Peyer's patch (tissue), 4 donors: ENCODE results near the gene DMP1. TPM values are rescaled to one million over a fixed set of nuclear protein-coding genes. Genes with fewer than 3 reads are reported as not detected.
"Not testable (repeated sequence)": the region's sequence is repeated elsewhere in the genome, so short reads cannot be mapped to it uniquely, and the experiment has no call there.

Experiments used
- DNase-seq, 3 donors: peaks; one replicate each; pipeline ENCODE4 v3.0.0-alpha.2; 2017 to 2019
- H3K27ac ChIP-seq, 4 donors: fragments of 200-600 bp; sonication (generic); one replicate each; pipeline ENCODE4 v1.5.1; 2016 to 2019
- H3K27me3 ChIP-seq, 2 donors: fragments of 200-600 bp; sonication (generic); one replicate each; pipeline ENCODE4 v1.5.1; 2019
- H3K36me3 ChIP-seq, 3 donors: fragments of 200-600 bp; sonication (generic); one replicate each; pipeline ENCODE4 v1.5.1; 2016 to 2019
- H3K4me1 ChIP-seq, 4 donors: fragments of 200-600 bp; sonication (generic); one replicate each; pipeline ENCODE4 v1.5.1; 2016 to 2019
- H3K4me3 ChIP-seq, 4 donors: fragments of 200-600 bp; sonication (generic); 1 replicate in 3 of 4; 2 replicates in 1 of 4; pipeline ENCODE4 v1.5.1; 2016 to 2019; ENCODE audit warnings: mild to moderate bottlenecking in 1 of 4
- H3K9me3 ChIP-seq, 4 donors: fragments of 200-600 bp; sonication (generic); one replicate each; pipeline ENCODE4 v1.5.1; 2016 to 2019; ENCODE audit warnings: mild to moderate bottlenecking in 1 of 4
- CTCF ChIP-seq, 6 experiments: fragments of 450-650 bp in 4 of 6; fragments of 200-600 bp in 2 of 6; sonication (generic) in 1 of 6; IDR thresholded peaks; one replicate each; pipeline ENCODE4 v1.5.1; 2017 to 2019; ENCODE audit warnings: antibody characterized with exemption in 6 of 6, mild to moderate bottlenecking in 3 of 6, moderate library complexity in 1 of 6
- POLR2A ChIP-seq, 2 donors: fragments of 450-650 bp; IDR thresholded peaks; one replicate each; pipeline ENCODE4 v1.5.1; 2017; ENCODE audit warnings: antibody characterized with exemption in 2 of 2, mild to moderate bottlenecking in 2 of 2, moderate library complexity in 2 of 2
- total RNA-seq, 4 donors: library from RNA; depleted of rRNA; stranded (reverse); fragments of >200 nt; gene quantifications; one replicate each; pipeline ENCODE4 v1.1.0, GENCODE V29; 2016

Gene DMP1
- total RNA-seq, 4 donors from 2014 or later, result not detected

GRCh38 chr4:87680271-87680670, 30.2 kb downstream of the DMP1 start:
- no peaks in the 10 kb centered on the region for H3K9me3 ChIP-seq
- H3K36me3 ChIP-seq, result no peaks in the 10 kb centered on the region
- H3K4me3 ChIP-seq, result no peak overlapping the region
- H3K4me1 ChIP-seq, result no peaks in the 10 kb centered on the region
- no peak for TF ChIP-seq CTCF (IDR thresholded peaks at IDR 0.05)
- no peak for TF ChIP-seq POLR2A (IDR thresholded peaks at IDR 0.05)
- H3K27me3 ChIP-seq, result no peaks in the 10 kb centered on the region
- DNase-seq, result no peak
- H3K27ac ChIP-seq, result no peak overlapping the region

- DNase-seq, result no peak
- no peaks in the 10 kb centered on the region for H3K36me3 ChIP-seq
- H3K4me3 ChIP-seq, result no peak overlapping the region
- no peaks in the 10 kb centered on the region for H3K27me3 ChIP-seq
- no peak overlapping the region for H3K27ac ChIP-seq
- no peaks in the 10 kb centered on the region for H3K4me1 ChIP-seq
- no peak for TF ChIP-seq POLR2A (IDR thresholded peaks at IDR 0.05)
- TF ChIP-seq CTCF (IDR thresholded peaks at IDR 0.05), result no peak
- H3K9me3 ChIP-seq, result peaks cover 0 to 13% (median 0%) of the 10 kb centered on the region in 4 donors
Measured at GRCh38 chr4:87688316-87688715, 38.2 kb downstream of the DMP1 start.

- DNase-seq, H3K4me3 ChIP-seq, H3K27me3 ChIP-seq, H3K4me1 ChIP-seq, H3K36me3 ChIP-seq, H3K27ac ChIP-seq: not testable (repeated sequence)
- H3K9me3 ChIP-seq, result peaks cover 0 to 13% (median 0%) of the 10 kb centered on the region in 4 donors
Measured at GRCh38 chr4:87690947-87691346, 40.9 kb downstream of the DMP1 start.

GRCh38 chr4:87692060-87692459, 42.0 kb downstream of the DMP1 start:
- DNase-seq, H3K4me3 ChIP-seq: not testable (repeated sequence)

GRCh38 chr4:87697272-87697671, 47.2 kb downstream of the DMP1 start:
- Histone ChIP-seq H3K9me3 (peaks cover 0 to 4% (median 0%) of the 10 kb centered on the region in 4 donors), H3K36me3 (no peaks in the 10 kb centered on the region), H3K4me1 (no peaks in the 10 kb centered on the region), H3K27ac (no peak overlapping the region), H3K27me3 (no peaks in the 10 kb centered on the region), H3K4me3 (no peak overlapping the region)
- no peak for DNase-seq
- TF ChIP-seq CTCF (IDR thresholded peaks at IDR 0.05), result no peak
- TF ChIP-seq POLR2A (IDR thresholded peaks at IDR 0.05), result no peak

More at GRCh38 chr4:87692060-87692459, 42.0 kb downstream of the DMP1 start:
- H3K4me1 ChIP-seq, H3K36me3 ChIP-seq, H3K27ac ChIP-seq, H3K27me3 ChIP-seq: not testable (repeated sequence)
- peaks cover 0 to 13% (median 0%) of the 10 kb centered on the region in 4 donors for H3K9me3 ChIP-seq

- no peak for DNase-seq
- Histone ChIP-seq H3K27me3 (no peaks in the 10 kb centered on the region), H3K9me3 (no peaks in the 10 kb centered on the region), H3K4me3 (no peak overlapping the region), H3K27ac (no peak overlapping the region), H3K36me3 (no peaks in the 10 kb centered on the region), H3K4me1 (no peaks in the 10 kb centered on the region)
- no peak for TF ChIP-seq POLR2A (IDR thresholded peaks at IDR 0.05)
- no peak for TF ChIP-seq CTCF (IDR thresholded peaks at IDR 0.05)
Measured at GRCh38 chr4:87697945-87698344, 47.9 kb downstream of the DMP1 start.

- H3K27me3 ChIP-seq, result no peaks in the 10 kb centered on the region
- H3K9me3 ChIP-seq, result no peaks in the 10 kb centered on the region
- no peak for TF ChIP-seq POLR2A (IDR thresholded peaks at IDR 0.05)
- no peak for TF ChIP-seq CTCF (IDR thresholded peaks at IDR 0.05)
- no peaks in the 10 kb centered on the region for H3K36me3 ChIP-seq
- DNase-seq, result no peak
- H3K27ac ChIP-seq, result no peak overlapping the region
- no peak overlapping the region for H3K4me3 ChIP-seq
- no peaks in the 10 kb centered on the region for H3K4me1 ChIP-seq
Measured at GRCh38 chr4:87698394-87698793, 48.3 kb downstream of the DMP1 start.
